ENCODE results near the gene RIPPLY2. TPM values are rescaled to one million over a fixed set of nuclear protein-coding genes. Genes with fewer than 3 reads are reported as not detected.
"Not testable (repeated sequence)": the region's sequence is repeated elsewhere in the genome, so short reads cannot be mapped to it uniquely, and the experiment has no call there.

Gene RIPPLY2
- total RNA-seq, 1 donor from 2014 or later = not detected

DNA sequence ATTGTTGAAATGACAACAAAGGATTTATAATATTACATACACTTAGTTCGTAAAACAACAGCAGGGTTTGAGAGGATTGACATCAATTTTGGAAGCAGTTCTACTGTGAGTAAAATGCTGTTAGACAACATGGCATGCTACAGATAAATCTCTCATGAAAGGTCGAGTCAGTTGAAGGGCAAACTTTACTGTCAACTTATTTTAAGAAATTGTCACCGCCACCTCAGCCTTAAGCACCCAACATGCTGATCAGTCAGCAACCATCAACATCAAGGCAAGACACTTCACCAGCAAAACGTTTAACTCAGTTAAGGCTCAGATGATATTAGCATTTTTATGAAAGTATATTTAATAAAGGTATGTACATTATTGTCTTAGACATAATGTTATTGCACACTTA is 37.4 kb downstream of the RIPPLY2 start:
- no peak for DNase-seq (ENCODE audit: low spot score)
- H3K27ac Mint-ChIP-seq = no peak overlapping the region
- H3K4me1 Mint-ChIP-seq (ENCODE audit: low read depth) = no peaks in the 10 kb centered on the region
- H3K9me3 Mint-ChIP-seq = no peaks in the 10 kb centered on the region
- intact Hi-C loops (cut with micrococcal nuclease) = no loop called here
- no peaks in the 10 kb centered on the region for H3K27me3 Mint-ChIP-seq (ENCODE audit: insufficient read depth)
- no peak overlapping the region for H3K4me3 Mint-ChIP-seq
- peaks cover 10% of the 10 kb centered on the region for H3K36me3 Mint-ChIP-seq (ENCODE audit: low read depth)

DNA sequence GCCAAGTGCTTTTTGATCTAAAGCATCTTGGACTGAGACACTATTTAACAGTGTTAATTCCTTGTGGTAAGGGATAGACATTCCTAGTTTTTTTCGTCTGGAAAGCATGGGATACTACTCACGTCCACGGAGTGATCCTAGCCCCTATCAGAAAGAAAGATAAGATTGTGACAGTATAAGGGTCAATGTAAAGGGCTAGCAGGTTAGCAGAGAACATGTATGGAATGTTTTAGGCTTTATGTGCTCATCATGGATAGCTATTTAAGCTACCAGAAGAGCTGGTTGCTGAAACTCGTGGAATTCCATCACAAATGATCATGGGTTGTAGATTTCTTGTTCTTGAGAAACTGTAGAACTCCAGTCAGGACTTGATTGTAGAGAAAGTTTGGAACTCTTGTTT is 38.4 kb downstream of the RIPPLY2 start:
- H3K27me3 Mint-ChIP-seq (ENCODE audit: insufficient read depth) = no peaks in the 10 kb centered on the region
- H3K27ac Mint-ChIP-seq = no peak overlapping the region
- H3K4me3 Mint-ChIP-seq = no peak overlapping the region
- H3K4me1 Mint-ChIP-seq (ENCODE audit: low read depth) = no peaks in the 10 kb centered on the region
- H3K36me3 Mint-ChIP-seq (ENCODE audit: low read depth) = peaks cover 13% of the 10 kb centered on the region
- DNase-seq (ENCODE audit: low spot score) = no peak
- intact Hi-C loops (cut with micrococcal nuclease) = no loop called here
- H3K9me3 Mint-ChIP-seq = no peaks in the 10 kb centered on the region

DNA sequence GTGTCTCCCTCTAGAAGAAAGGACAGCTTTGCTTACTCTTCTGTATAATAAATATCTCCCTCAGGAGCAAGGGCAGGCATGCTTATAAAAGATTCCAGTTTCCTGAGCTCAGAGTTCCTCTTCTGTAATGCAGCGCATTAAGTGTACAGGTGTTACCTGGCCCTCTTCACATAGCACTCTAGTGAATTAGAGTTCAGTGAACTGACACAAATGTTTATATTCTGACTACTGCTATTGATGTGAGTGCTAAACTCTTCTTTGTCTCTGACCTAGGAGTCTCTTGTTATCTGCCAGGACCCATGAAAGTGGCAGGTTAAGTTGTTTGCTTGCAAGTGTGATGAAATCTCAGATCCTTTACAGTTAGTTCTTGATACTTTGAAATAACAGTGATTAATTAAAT is 39.9 kb downstream of the RIPPLY2 start:
- Mint-ChIP-seq H3K36me3 (ENCODE audit: low read depth) (peaks cover 13% of the 10 kb centered on the region), H3K4me3 (no peak overlapping the region), H3K27me3 (ENCODE audit: insufficient read depth) (no peaks in the 10 kb centered on the region), H3K4me1 (ENCODE audit: low read depth) (no peaks in the 10 kb centered on the region), H3K27ac (no peak overlapping the region), H3K9me3 (no peaks in the 10 kb centered on the region)
- intact Hi-C loops (cut with micrococcal nuclease) = no loop called here
- no peak for DNase-seq (ENCODE audit: low spot score)

DNA sequence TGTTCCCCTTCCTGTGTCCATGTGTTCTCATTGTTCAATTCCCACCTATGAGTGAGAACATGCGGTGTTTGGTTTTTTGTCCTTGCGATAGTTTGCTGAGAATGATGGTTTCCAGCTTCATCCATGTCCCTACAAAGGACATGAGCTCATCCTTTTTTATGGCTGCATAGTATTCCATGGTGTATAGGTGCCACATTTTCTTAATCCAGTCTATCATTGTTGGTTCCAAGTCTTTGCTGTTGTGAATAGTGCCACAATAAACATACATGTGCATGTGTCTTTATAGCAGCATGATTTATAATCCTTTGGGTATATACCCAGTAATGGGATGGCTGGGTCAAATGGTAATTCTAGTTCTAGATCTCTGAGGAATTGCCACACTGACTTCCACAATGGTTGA is 43.9 kb downstream of the RIPPLY2 start:
- H3K4me3 Mint-ChIP-seq; H3K4me1 Mint-ChIP-seq (ENCODE audit: low read depth); DNase-seq (ENCODE audit: low spot score); intact Hi-C loops (cut with micrococcal nuclease); H3K27me3 Mint-ChIP-seq (ENCODE audit: insufficient read depth); H3K27ac Mint-ChIP-seq; H3K9me3 Mint-ChIP-seq: not testable (repeated sequence)
- H3K36me3 Mint-ChIP-seq (ENCODE audit: low read depth) = peaks cover 13% of the 10 kb centered on the region

DNA sequence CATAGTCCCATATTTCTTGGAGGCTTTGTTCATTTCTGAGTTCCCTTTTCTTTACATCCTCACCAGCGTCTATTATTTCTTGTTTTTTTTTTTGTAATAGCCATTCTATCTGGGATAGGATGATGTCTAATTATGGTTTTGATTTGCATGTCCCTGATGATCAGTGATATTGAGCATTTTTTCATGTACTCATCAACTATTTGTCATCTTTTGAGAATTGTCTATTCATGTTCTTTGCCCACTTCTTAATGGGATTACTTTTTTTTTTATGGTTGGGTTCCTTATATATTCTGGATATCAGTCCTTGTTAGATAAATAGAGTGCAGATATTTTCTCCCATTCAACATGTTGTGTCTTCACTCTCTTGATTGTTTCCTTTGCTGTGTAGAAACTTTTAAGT is 48.5 kb downstream of the RIPPLY2 start:
- DNase-seq (ENCODE audit: low spot score) = no peak
- H3K36me3 Mint-ChIP-seq (ENCODE audit: low read depth) = no peaks in the 10 kb centered on the region
- H3K4me1 Mint-ChIP-seq (ENCODE audit: low read depth) = no peaks in the 10 kb centered on the region
- H3K9me3 Mint-ChIP-seq = peaks cover 38% of the 10 kb centered on the region
- intact Hi-C loops (cut with micrococcal nuclease) = no loop called here
- no peak overlapping the region for H3K27ac Mint-ChIP-seq
- H3K27me3 Mint-ChIP-seq (ENCODE audit: insufficient read depth) = no peaks in the 10 kb centered on the region
- H3K4me3 Mint-ChIP-seq = no peak overlapping the region

DNA sequence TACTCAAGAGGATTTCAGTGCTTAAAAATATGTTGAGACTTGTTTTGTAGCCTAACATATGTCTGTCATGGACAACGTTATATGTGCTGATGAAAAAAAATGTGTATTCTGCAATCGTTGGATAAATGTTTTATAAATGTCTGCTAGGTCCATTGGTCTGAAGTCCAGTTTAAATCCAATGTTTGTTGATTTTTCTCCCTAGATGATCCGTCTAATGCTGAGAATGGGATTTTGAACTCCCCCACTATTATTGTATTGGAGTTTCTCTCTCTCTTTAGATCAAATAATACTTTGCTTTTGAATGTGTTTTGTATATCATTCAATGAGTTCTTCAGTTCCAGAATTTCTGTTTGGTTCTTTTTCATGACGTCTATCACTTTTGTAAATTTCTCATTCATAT is 51.2 kb downstream of the RIPPLY2 start:
- Mint-ChIP-seq H3K27me3 (ENCODE audit: insufficient read depth) (no peaks in the 10 kb centered on the region), H3K9me3 (peaks cover 39% of the 10 kb centered on the region), H3K4me1 (ENCODE audit: low read depth) (no peaks in the 10 kb centered on the region), H3K36me3 (ENCODE audit: low read depth) (peaks cover 2% of the 10 kb centered on the region), H3K27ac (no peak overlapping the region), H3K4me3 (no peak overlapping the region)
- intact Hi-C loops (cut with micrococcal nuclease) = no loop called here
- DNase-seq (ENCODE audit: low spot score) = no peak

DNA sequence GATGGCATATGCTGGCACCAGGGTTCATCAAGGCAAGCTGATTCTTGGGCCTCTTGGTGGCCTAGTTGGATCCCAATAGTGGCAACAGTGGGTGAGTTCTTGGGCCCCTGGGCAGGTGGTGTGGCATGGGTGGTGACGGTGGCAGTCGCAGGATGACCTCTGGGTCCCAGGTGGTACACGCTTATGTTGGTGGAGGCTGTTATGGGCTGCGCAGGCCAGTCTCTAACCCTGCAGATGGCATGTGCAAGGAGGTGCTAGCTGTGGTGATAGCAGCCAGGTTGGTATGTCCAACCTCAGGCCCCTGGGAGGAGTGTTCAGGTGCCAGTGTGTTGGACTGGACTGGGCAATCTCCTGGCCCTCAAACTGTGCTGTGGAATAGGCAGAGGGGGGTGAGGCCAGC is 52.5 kb downstream of the RIPPLY2 start:
- H3K27me3 Mint-ChIP-seq (ENCODE audit: insufficient read depth) = no peaks in the 10 kb centered on the region
- H3K27ac Mint-ChIP-seq = no peak overlapping the region
- H3K4me3 Mint-ChIP-seq = no peak overlapping the region
- intact Hi-C loops (cut with micrococcal nuclease) = no loop called here
- H3K4me1 Mint-ChIP-seq (ENCODE audit: low read depth) = peaks cover 8% of the 10 kb centered on the region
- no peak for DNase-seq (ENCODE audit: low spot score)
- H3K9me3 Mint-ChIP-seq = peaks cover 39% of the 10 kb centered on the region
- peaks cover 3% of the 10 kb centered on the region for H3K36me3 Mint-ChIP-seq (ENCODE audit: low read depth)

Other genes with a start within 250 kb of the RIPPLY2 start
- gene SNAP91, start 144.3 kb upstream of the RIPPLY2 start, total RNA-seq = not detected in 2 replicates
- gene CYB5R4, start 6.3 kb downstream of the RIPPLY2 start, total RNA-seq = 24.5 and 25.3 TPM in 2 replicates
- not detected in 2 replicates for gene MRAP2, start 180.4 kb downstream of the RIPPLY2 start, total RNA-seq